NB4 (cell line): ENCODE data around the gene VPS35L.

ENCODE experiments used
- POLR2A ChIP-seq: IDR thresholded peaks from 2 replicates; pipeline ENCODE4 v1.6.1; 2011; ENCODE audit warnings: mild to moderate bottlenecking; ENCODE audit not compliant: insufficient read length; ENCODE audit errors: extremely low read depth
- TF ChIP-seq, protein P1 (sequence below): IDR thresholded peaks from one replicate; pipeline ENCODE4 v1.5.1; 2012; ENCODE audit warnings: low read depth, low read length

DNA sequence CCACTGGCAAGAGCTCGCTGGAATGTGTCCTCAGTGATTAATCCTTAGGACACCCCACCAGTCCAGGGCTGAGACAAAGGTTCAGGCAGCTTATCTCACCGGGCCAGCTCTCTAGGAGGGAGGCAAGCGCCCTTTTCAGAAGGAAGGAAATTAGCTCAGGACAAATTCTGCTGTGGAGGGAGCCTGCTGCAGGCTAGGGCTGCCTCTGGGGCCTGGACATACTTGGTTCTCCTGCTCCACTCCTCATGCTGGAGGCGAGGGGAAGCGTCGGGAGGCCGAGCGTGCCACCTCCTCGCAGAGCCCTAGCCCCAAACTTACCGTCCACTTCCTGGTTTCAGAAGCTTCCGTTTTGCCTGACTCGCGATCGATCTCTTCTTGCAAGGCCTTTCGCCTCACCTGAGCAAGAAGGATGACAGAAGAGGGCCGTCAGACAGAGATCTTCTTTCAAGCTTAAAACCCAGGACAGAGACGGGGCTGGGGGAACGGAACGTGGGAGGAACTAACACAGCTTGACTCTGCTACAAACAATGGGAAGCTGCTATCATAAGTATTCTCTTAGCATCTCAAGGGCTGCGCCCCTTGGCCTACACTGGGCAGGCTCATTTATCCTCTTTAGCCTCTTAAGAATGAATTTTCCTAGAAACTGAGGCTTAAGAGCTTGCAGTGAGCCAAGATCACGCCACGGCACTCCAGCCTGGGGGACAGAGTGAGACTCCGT lies 154.8 kb downstream of the VPS35L start:
- TF ChIP-seq, protein P1, sequence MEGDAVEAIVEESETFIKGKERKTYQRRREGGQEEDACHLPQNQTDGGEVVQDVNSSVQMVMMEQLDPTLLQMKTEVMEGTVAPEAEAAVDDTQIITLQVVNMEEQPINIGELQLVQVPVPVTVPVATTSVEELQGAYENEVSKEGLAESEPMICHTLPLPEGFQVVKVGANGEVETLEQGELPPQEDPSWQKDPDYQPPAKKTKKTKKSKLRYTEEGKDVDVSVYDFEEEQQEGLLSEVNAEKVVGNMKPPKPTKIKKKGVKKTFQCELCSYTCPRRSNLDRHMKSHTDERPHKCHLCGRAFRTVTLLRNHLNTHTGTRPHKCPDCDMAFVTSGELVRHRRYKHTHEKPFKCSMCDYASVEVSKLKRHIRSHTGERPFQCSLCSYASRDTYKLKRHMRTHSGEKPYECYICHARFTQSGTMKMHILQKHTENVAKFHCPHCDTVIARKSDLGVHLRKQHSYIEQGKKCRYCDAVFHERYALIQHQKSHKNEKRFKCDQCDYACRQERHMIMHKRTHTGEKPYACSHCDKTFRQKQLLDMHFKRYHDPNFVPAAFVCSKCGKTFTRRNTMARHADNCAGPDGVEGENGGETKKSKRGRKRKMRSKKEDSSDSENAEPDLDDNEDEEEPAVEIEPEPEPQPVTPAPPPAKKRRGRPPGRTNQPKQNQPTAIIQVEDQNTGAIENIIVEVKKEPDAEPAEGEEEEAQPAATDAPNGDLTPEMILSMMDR: no peak
- no peak for TF ChIP-seq POLR2A
